Cardiac septum (tissue), 1 donor: ENCODE measurements around the gene IGF1R. TPM values are rescaled to one million over a fixed set of nuclear protein-coding genes. Genes with fewer than 3 reads are reported as not detected.

Source experiments
- DNase-seq: peaks from one replicate; pipeline ENCODE4 v3.0.0-alpha.2; 2020; ENCODE audit warnings: low spot score
- intact Hi-C: fragments of 100-400 bp; cut with DNase I; formaldehyde crosslinking; loops from one replicate; pipeline ENCODE4 v1.14.0; 2022
- total RNA-seq: library from RNA; stranded (reverse); fragmentation: NEBNext Ultra II Directional; extraction: Animal tissue kit (Norgen Biotek cat#: 25700); gene quantifications from one replicate; pipeline ENCODE4 v1.2.1, GENCODE V29; 2021
- donor health status: DM: no; HTN: no; CAD: no.

The IGF1R gene
- total RNA-seq, 1 donor from 2014 or later = 57.2 TPM

GRCh38 chr15:98668566-98669308 is 20.4 kb downstream of the IGF1R start:
- intact Hi-C loops = no loop called here
- no peak for DNase-seq

- no peak for DNase-seq
- intact Hi-C loops = loop anchor here (10.0 kb wide), 1 partner anchor 55 kb away; no protein-coding TSS in a partner anchor
These were observed 21.3 kb downstream of the IGF1R start for GRCh38 chr15:98669638-98670037.

GRCh38 chr15:98671060-98672008 is 23.0 kb downstream of the IGF1R start:
- intact Hi-C loops = loop anchor here (10.0 kb wide), 1 partner anchor 53 kb away; no protein-coding TSS in a partner anchor
- no peak for DNase-seq

DNA sequence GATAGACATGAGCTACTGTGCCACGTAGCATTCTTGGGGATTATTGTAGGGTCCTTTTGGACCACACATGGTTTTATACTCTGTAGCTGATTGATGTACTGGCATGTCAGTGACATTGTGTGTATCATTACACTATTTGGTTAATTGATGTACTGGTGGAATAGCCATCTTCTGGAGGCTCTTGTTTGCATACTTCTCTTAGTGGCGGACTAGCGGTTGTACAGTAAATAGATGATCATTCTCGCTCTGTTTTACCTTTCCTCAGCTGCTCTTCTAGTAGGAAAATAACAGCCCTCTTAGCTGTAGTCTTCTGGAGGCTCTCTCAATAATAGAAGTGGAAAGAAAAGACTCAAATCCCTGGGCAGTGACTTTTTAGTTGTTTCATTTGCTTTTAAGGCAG is 24.8 kb downstream of the IGF1R start:
- DNase-seq = no peak
- intact Hi-C loops = loop anchor here (10.0 kb wide), 1 partner anchor 52 kb away; no protein-coding TSS in a partner anchor

- intact Hi-C loops = loop anchor here (10.0 kb wide), 1 partner anchor 50 kb away; no protein-coding TSS in a partner anchor
- DNase-seq = no peak
These were observed 26.0 kb downstream of the IGF1R start for GRCh38 chr15:98674336-98674735.

- no peak for DNase-seq
- intact Hi-C loops = loop anchor here (10.0 kb wide), 1 partner anchor 48 kb away; no protein-coding TSS in a partner anchor
These were observed 28.4 kb downstream of the IGF1R start for GRCh38 chr15:98676586-98677270.

DNA sequence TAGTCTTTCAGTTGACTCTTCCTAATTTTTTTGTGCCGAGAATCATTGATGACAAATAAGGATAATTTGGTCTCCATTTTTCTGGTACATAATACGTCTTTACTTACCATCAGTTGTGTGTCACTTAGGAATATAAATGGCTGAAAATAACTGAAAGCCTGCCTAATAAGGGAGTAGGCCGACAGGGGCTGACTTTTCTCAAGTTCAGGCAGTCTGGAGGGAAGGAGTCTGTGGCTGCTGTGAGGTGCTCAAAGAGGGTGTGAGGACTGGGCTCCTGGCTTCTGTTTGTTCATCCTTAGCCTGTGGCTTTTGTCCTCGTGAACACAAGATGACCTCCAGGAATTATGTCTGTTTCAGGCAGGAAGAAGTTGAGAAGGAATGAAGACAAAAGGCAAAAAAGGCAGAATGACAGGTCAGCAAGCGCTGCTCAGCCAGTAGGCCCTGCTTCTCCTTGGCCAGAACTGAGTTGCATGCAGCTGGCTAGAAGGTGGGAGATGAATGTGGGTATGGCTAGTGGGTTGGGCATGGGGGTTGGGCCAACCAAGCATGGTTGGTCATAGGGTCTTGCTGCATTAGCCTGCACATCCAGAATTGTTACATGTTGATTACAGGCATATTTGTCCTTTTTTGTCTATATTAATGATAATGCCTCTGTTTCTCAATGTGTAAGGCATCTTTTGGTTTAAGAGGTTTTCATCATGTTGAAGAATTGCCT is 29.2 kb downstream of the IGF1R start:
- no peak for DNase-seq
- intact Hi-C loops = loop anchor here (10.0 kb wide), 1 partner anchor 47 kb away; no protein-coding TSS in a partner anchor

DNA sequence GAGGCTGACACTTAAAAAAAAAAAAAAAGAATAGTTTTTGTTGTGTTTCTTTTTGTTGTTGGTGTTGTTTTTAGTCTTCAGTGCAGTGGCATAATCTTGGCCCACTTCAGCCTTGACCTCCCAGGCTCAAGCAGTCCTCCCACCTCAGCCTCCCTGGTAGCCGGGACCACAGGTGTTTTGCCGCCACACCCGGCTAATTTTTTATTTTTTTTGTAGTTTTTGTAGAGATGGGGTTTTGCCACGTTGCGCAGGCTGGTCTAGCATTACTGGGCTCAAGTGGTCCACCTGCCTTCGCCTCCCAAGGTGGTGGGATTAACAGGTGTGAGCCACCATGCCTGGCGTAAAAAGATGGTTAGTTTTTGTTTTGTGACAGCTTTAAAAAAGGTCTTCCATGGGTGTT is 30.1 kb downstream of the IGF1R start:
- DNase-seq = no peak
- intact Hi-C loops = loop anchor here (10.0 kb wide), 1 partner anchor 46 kb away; no protein-coding TSS in a partner anchor

DNA sequence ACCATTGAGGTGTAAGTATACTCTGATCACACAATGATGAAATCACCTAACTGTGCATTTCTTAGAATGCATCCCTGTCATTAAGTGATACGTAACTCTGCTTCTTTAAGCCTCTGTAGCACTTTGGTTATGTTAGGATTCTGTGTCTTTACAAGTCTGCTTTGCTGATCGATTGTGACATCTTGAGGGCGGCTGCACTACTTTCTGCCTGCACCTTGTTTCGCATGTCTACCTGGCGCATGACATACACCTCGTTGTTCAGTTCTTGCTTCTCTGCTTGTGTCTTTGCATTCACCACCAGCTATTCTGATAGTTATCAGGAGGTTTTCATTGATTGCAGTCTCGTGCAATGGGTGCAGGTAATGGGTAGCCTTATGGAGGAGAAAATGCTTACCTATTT is 32.7 kb downstream of the IGF1R start:
- no peak for DNase-seq
- intact Hi-C loops = no loop called here

DNA sequence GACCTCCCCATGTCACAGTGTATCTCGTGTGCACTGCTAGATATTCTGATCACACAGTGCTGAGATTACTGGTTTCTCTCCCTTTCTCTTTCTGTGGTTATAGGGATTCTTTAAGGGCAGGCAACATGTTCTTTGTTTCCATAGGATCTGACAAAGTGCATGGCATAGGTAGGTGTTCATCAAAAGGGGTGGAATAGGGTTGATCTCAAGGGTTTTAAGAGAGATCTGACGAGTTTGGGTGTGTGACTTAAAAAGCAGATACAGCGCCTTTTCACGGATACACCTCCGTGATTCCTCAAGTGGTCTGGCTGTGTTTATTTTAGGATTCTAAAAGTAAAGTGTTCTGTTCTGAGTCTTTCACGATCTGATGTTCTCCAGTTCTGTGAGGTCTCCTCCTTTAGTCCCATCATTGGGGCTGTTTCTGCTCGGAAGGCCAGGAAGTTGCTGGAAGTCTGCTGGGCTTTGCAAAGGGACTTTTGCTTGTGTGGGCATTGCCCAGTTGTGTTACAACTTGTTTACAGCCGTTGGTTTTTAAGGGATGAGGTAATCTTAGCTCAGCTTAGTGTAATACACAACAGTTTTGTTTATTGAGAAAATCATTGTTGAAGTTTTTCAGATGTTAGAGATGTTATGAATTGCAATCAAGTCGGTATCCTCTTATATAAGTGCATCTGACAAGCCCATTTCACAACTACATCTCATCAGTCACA is 34.8 kb downstream of the IGF1R start:
- no peak for DNase-seq
- intact Hi-C loops = loop anchor here (2.0 kb wide), 1 partner anchor 20 kb away; no protein-coding TSS in a partner anchor

DNA sequence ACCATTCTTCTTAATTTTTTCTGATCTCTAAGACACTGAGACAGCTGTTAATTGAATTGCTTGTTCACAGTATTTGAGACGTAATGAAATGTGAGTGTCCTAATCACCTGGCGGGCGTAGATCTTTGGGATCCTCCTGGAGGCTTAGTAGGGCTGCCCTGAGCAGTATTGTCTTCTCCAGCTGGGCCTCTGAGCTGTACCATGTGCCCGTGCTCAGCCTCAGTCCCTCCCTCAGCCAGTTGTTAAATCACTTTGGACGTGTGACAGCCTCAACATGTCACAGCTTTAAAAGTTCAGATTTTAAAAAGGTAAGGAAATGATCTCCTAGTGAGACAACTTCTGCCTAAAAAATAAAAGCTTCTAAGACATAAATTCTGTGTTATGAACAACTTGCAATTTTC is 35.5 kb downstream of the IGF1R start:
- intact Hi-C loops = loop anchor here (2.0 kb wide), 1 partner anchor 21 kb away; no protein-coding TSS in a partner anchor
- no peak for DNase-seq

GRCh38 chr15:98684436-98684835 is 36.1 kb downstream of the IGF1R start:
- intact Hi-C loops = no loop called here

DNA sequence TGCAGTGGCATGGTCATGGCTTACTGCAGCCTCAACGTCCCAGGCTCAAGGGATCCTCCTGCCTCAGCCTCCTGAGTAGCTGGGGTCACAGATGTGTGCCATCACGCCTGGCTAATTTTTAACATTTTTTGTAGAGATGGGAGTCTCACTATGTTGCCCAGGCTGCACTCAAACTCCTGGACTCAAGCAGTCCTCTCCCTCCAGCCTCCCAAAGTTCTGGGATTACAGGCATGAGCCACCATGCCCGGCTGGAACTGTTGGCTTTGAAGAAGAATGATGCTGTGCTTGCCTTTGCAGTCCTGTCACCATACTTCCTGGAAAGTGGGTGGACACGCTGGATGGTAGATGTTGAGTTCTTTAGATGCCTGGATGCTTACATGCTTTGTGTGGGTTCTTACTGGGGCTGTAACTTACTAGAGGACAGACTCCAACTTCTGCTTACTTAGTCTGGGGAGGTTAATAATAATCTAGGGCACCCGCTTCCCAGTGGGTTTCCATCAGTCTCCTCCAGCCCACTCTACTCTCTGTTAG is 36.7 kb downstream of the IGF1R start:
- no peak for DNase-seq
- intact Hi-C loops = no loop called here

More at GRCh38 chr15:98684436-98684835, 36.1 kb downstream of the IGF1R start:
- no peak for DNase-seq

DNA sequence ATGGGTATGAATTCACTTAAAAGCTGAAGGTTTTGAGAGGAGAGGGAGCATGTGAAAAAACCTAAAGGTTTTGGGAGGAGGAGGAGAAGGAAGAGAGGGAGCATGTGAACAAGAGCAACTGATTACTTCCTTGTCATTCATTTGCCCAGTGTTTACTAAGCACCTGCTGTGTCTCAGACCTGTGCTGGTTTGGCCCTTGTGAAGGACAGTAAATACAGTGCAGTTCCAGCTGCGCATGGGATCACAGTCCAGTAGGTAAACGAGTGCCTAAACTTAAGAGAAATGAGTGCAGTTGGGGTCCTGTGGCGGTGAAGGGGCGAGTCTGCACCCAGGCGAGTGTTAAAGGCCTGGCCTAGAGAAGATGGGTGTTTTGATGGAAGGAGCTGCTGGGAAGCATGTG is 38.6 kb downstream of the IGF1R start:
- intact Hi-C loops = no loop called here

DNA sequence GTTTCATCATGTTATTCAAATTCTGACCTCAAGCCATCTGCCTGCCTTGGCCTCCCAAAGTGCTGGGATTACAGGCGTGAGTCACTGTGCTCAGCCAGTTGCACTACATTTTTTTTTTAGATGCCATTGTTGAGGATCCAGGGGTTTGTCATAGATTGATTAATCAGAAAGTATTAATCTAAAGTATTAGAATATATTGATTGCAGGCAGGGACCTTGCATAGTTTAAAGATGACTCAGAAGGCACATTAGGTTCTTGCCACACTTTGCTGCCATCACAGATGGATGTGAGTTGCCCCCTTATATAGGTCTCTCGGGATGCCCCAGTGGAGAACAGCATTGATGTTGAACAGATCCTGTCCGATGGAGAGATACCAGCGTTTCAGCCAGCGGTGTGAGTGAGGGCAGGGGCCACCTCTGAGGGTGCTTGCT is 41.1 kb downstream of the IGF1R start:
- intact Hi-C loops = no loop called here
- DNase-seq = no peak

More for the DNA sequence above, 38.6 kb downstream of the IGF1R start:
- DNase-seq = no peak

GRCh38 chr15:98690272-98690950 is 42.1 kb downstream of the IGF1R start:
- intact Hi-C loops = no loop called here
- no peak for DNase-seq

GRCh38 chr15:98692213-98692612 is 43.9 kb downstream of the IGF1R start:
- no peak for DNase-seq
- intact Hi-C loops = no loop called here
